OCI-LY1 (cell line): ENCODE data around the gene PCDH10.

Experiments used
- CTCF ChIP-seq: fragments of 200-600 bp; sonication (generic), shearing (Covaris generic); IDR thresholded peaks from 2 replicates; pipeline ENCODE4 v1.5.1; 2017; ENCODE audit warnings: mild to moderate bottlenecking, antibody characterized with exemption, low read length, moderate library complexity, mixed read lengths
- EZH2 ChIP-seq: fragments of 200-600 bp; sonication (generic), shearing (Covaris generic); IDR thresholded peaks from 2 replicates; pipeline ENCODE4 v1.8.0; 2017; ENCODE audit warnings: borderline replicate concordance, mixed run types, mild to moderate bottlenecking, antibody characterized with exemption, low read length, moderate library complexity, mixed read lengths

- TF ChIP-seq CTCF (no peak), EZH2 (no peak)
These were observed 18.9 kb upstream of the PCDH10 start for GRCh38 chr4:133130171-133130570.
